Vagina (tissue), 2 donors: ENCODE results near the gene MED20. TPM values are rescaled to one million over a fixed set of nuclear protein-coding genes. Genes with fewer than 3 reads are reported as not detected.

Experiments
- DNase-seq, 2 donors: peaks; one replicate each; pipeline ENCODE4 v3.0.0-alpha.2; 2017; ENCODE audit errors: extremely low spot score in 2 of 2
- H3K27ac ChIP-seq: fragments of 200-600 bp; sonication (generic); one replicate; pipeline ENCODE4 v1.5.1; 2019
- H3K27me3 ChIP-seq: fragments of 200-600 bp; sonication (generic); one replicate; pipeline ENCODE4 v1.5.1; 2019
- H3K36me3 ChIP-seq, 2 donors: fragments of 200-600 bp; sonication (generic); one replicate each; pipeline ENCODE4 v1.5.1; 2017 to 2019
- H3K4me1 ChIP-seq: fragments of 200-600 bp; sonication (generic); one replicate; pipeline ENCODE4 v1.5.1; 2019
- H3K4me3 ChIP-seq, 2 donors: fragments of 200-600 bp; sonication (generic); 1 replicate in 1 of 2; 2 replicates in 1 of 2; pipeline ENCODE4 v1.5.1; 2016 to 2019
- H3K9me3 ChIP-seq: fragments of 200-600 bp; sonication (generic); one replicate; pipeline ENCODE4 v1.5.1; 2019
- CTCF ChIP-seq, 3 experiments: fragments of 450-650 bp in 2 of 3; fragments of 200-600 bp in 1 of 3; sonication (generic) in 1 of 3; IDR thresholded peaks; one replicate each; pipeline ENCODE4 v1.5.1; 2017 to 2019; ENCODE audit warnings: antibody characterized with exemption in 3 of 3, mild to moderate bottlenecking in 2 of 3, moderate library complexity in 2 of 3
- POLR2A ChIP-seq, 2 donors: fragments of 450-650 bp; IDR thresholded peaks; one replicate each; pipeline ENCODE4 v1.6.1; 2017; ENCODE audit warnings: antibody characterized with exemption in 2 of 2, mild to moderate bottlenecking in 2 of 2, moderate library complexity in 2 of 2
- POLR2AphosphoS5 ChIP-seq, 2 donors: sonication (generic); formaldehyde crosslinking; IDR thresholded peaks; one replicate each; pipeline ENCODE4 v1.9.0; 2017; ENCODE audit warnings: antibody characterized with exemption in 2 of 2, mild to moderate bottlenecking in 2 of 2, low read depth in 1 of 2; ENCODE audit not compliant: insufficient read depth in 1 of 2
- intact Hi-C: fragments of 100-400 bp; cut with DNase I; formaldehyde crosslinking; loops from one replicate; pipeline ENCODE4 v1.15.1; 2023
- total RNA-seq: library from RNA; depleted of rRNA; stranded (reverse); fragments of >200 nt; gene quantifications from one replicate; pipeline ENCODE4 v1.2.3, GENCODE V29; 2016

MED20 gene
- total RNA-seq, 1 donor from 2014 or later: 9.6 TPM

- TF ChIP-seq POLR2AphosphoS5 (IDR thresholded peaks at IDR 0.05; ENCODE audit: insufficient read depth in 1 of 2, low read depth in 1 of 2) (no peak), CTCF (IDR thresholded peaks at IDR 0.05) (no peak), POLR2A (IDR thresholded peaks at IDR 0.05) (no peak)
- intact Hi-C loops: no loop called here
- H3K4me3 ChIP-seq: no peak overlapping the region
Observed at GRCh38 chr6:41909727-41910126, 11.2 kb downstream of the MED20 start.

GRCh38 chr6:41901882-41902519 is 18.9 kb downstream of the MED20 start:
- no peak for DNase-seq
- H3K27me3 ChIP-seq: no peaks in the 10 kb centered on the region
- no peaks in the 10 kb centered on the region for H3K4me1 ChIP-seq
- intact Hi-C loops: no loop called here
- no peaks in the 10 kb centered on the region for H3K9me3 ChIP-seq
- peaks cover 0 to 27% of the 10 kb centered on the region in 2 donors for H3K36me3 ChIP-seq
- no peak overlapping the region for H3K4me3 ChIP-seq
- H3K27ac ChIP-seq: no peak overlapping the region
- TF ChIP-seq CTCF (IDR thresholded peaks at IDR 0.05) (no peak), POLR2A (IDR thresholded peaks at IDR 0.05) (no peak), POLR2AphosphoS5 (IDR thresholded peaks at IDR 0.05; ENCODE audit: insufficient read depth in 1 of 2, low read depth in 1 of 2) (no peak)

More at GRCh38 chr6:41909727-41910126, 11.2 kb downstream of the MED20 start:
- no peaks in the 10 kb centered on the region for H3K4me1 ChIP-seq
- DNase-seq: no peak
- no peaks in the 10 kb centered on the region for H3K27me3 ChIP-seq
- no peaks in the 10 kb centered on the region for H3K9me3 ChIP-seq
- peaks cover 0 to 37% of the 10 kb centered on the region in 2 donors for H3K36me3 ChIP-seq
- no peak overlapping the region for H3K27ac ChIP-seq

- Histone ChIP-seq H3K27ac (no peak overlapping the region), H3K4me3 (no peak overlapping the region)
Observed at GRCh38 chr6:41900861-41901260, 20.1 kb downstream of the MED20 start.

GRCh38 chr6:41896281-41896680 is 24.7 kb downstream of the MED20 start:
- Histone ChIP-seq H3K4me1 (peaks cover 20% of the 10 kb centered on the region), H3K36me3 (no peaks in the 10 kb centered on the region), H3K4me3 (peak overlapping the region; percentile 53 to 69), H3K9me3 (no peaks in the 10 kb centered on the region), H3K27me3 (no peaks in the 10 kb centered on the region), H3K27ac (no peak overlapping the region)
- TF ChIP-seq POLR2A (IDR thresholded peaks at IDR 0.05): no peak
- TF ChIP-seq POLR2AphosphoS5 (IDR thresholded peaks at IDR 0.05; ENCODE audit: insufficient read depth in 1 of 2, low read depth in 1 of 2): no peak
- no peak for TF ChIP-seq CTCF (IDR thresholded peaks at IDR 0.05)
- DNase-seq: no peak
- intact Hi-C loops: no loop called here

More at GRCh38 chr6:41900861-41901260, 20.1 kb downstream of the MED20 start:
- H3K4me1 ChIP-seq: peaks cover 9% of the 10 kb centered on the region
- intact Hi-C loops: no loop called here
- DNase-seq: no peak
- peaks cover 0 to 18% of the 10 kb centered on the region in 2 donors for H3K36me3 ChIP-seq
- H3K9me3 ChIP-seq: no peaks in the 10 kb centered on the region
- no peaks in the 10 kb centered on the region for H3K27me3 ChIP-seq
- TF ChIP-seq CTCF (IDR thresholded peaks at IDR 0.05) (no peak), POLR2A (IDR thresholded peaks at IDR 0.05) (no peak), POLR2AphosphoS5 (IDR thresholded peaks at IDR 0.05; ENCODE audit: insufficient read depth in 1 of 2, low read depth in 1 of 2) (no peak)
